C1 segment of cervical spinal cord (tissue), 14 donors: Measurements from ENCODE around the gene RASGRF1.
"Not testable (repeated sequence)": the region's sequence is repeated elsewhere in the genome, so short reads cannot be mapped to it uniquely, and the experiment has no call there.

Experiments
- DNase-seq, 14 donors: peaks; one replicate each; lab custom pipeline; 2025; lab: John Stamatoyannopoulos, UW

The RASGRF1 gene

DNA sequence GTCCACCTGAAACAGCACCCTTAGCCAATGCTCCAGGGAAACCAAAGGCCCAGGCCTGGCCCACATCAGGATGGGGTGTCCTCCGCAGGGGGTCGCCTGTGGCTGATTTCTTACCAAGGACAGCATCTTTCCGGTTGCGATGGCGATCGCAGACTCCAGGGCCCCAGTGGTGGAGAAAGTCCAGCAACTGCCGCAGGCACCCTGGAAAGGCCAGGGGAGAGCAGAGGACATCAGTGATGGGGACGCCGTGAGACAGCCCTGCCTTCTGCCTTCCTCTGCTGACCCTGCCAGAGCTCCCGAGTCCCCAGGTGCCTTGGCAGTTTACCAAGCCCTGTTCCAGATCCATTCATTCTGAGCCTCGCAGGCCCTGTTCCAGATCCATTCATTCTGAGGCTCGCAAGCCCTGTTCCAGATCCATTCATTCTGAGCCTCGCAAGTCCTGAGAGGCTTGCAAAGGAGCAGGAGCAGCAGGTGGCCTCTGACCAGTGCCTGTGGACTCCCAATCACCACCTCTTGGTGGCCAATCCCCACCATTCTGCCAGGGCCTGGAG, 158.2 kb downstream of the RASGRF1 start:
- no peak for DNase-seq

DNA sequence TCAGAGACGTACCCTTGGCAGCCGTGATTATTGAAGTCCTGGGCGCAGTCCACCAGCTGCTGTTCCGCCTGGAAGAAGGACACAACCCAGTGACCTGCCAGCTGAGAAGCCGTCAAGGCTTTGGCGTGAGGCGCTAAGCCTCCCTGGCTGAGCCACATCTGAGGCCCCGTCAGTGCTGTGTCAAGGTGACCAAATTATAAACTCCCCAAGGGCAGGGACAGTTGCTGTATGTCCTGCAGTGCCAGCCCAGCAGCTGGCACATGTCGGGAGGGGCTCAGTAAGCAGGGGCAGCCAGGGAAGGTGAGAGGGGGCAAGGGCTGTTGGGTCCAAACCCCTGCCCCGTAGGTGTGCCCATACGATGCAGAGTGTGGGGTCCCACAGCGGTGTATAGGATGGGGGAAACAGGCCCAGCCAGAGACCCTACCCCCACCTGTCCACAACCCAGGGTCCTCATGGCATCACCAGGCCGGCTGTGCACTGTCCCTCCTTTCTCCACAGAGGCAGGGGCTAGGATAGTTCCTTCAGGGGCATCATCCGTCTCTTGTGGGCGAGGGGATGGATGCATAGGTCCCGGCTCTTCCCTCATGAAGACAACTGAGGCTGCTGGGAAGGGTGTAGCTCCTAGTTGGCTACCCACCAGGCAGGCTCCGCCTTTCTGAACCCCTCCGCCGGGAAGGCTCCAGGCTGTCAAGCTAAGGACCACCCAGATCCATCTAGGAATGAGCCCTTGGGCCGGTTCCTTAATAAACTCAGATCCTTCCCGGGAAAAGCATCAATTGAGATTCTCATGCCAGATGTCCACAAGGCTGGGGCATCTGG, 158.9 kb downstream of the RASGRF1 start:
- DNase-seq = no peak

DNA sequence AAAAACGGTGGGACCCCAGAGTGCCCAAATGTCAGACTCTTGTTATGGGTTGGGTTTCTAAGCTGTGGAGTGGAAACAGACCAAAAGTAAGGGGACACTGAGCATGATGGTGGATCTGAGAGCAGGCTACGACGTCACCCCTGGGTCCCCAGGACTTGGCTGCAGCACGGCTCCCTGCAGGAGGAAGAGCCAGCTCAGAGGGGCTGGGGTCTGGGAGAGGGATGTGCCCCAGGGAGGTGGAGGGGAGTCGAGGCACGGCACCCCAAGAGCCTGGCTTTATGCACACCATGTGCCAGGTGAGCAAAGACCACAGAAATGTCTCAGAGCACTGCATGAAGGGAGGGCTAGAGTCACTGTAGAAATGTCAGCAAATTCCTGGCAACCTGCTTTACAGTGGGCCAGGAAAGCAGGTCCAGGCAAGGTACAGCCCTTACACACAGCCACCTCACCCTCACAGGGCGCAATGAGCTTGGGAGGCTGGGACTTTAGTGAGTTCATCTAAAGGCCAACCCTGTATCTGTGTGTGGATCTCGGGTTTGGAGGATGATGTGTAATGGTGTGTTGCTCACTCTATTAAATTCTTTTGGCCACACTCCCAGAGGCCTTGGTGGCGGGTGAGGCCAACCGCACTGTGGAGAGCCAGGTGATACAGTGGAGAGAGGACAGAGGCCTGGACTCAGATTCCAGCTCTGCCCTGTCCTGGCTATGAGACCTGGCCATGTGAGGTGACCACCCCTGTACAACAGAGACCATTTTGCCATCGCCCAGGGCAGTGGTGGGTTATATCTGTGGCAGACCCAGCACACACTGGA, 159.8 kb downstream of the RASGRF1 start:
- peak in 1 of 14 donors; percentile 29 for DNase-seq

DNA sequence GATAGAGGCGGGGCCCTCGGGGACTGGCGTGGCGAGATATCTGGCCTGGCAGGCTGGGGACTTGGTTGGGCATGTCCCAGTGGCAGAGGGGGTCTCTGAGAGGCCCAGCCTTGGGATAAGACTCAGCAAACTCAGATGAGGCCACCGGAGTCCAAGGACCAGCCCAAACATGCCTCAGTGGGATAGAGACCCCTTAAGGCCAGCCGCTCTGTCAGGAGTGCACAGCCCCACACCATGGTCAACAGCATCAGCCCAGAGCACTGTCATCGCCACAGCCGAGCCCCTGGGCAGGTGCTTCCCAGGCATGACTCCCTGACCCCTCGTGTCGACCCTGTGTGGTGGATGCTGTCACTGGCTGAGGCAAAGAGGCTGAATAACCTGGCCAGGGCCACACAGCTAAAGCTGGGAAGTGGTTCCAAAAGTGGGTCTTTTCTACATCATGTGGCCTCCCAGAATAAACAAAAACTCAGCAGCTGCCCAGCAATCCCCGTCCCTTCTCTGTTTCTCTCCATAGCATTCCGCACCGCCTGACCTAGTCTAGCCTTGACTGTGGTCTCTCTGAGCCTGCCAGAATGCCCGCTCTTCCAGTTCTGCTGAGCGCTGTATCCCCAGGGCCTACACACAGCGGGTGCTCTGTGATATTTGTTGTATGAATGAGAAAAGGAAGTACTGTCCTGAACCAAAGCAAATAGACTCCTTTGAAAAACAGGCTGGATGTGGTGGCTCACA, 160.9 kb downstream of the RASGRF1 start:
- no peak for DNase-seq

DNA sequence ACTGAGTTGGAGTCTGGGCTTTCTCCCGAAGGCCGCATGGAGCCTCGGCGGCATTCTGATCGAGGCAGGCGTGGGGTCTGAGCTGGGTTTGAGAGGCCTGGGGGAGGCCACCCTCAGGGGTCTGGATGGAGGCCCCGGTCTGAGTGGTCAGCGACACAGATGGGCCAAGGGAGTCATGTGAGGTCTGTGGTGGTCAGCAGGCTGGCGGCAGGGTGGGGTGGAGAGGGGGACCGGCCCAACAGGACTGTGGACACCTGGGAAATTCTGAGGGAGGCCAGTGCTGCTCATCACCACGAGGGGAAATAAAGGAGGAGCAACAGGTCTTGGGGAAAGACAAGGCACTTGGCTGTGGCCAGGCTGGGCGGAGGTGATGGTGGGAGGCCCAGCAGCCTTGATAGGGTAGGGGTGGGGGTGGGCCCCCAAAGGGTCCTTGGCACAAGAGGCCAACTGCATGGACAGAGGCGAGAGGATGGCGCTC, 161.9 kb downstream of the RASGRF1 start:
- DNase-seq = no peak

DNA sequence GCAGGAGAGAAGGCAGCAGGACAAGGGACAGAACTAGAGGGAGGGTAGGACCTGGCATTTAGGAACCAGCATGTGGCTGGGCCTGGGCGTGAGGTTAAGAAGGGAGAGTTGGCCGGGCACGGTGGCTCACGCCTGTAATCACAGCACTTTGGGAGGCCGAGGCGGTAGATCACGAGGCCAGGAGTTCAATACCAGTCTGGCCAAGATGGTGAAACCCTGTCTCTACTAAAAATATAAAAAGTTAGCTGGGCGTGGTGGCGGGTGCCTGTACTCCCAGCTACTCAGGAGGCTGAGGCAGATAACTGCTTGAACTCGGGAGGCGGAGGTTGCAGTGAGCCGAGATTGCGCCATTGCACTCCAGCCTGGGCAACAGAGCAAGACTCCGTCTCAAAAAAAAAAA, 162.4 kb downstream of the RASGRF1 start:
- not testable (repeated sequence) for DNase-seq

DNA sequence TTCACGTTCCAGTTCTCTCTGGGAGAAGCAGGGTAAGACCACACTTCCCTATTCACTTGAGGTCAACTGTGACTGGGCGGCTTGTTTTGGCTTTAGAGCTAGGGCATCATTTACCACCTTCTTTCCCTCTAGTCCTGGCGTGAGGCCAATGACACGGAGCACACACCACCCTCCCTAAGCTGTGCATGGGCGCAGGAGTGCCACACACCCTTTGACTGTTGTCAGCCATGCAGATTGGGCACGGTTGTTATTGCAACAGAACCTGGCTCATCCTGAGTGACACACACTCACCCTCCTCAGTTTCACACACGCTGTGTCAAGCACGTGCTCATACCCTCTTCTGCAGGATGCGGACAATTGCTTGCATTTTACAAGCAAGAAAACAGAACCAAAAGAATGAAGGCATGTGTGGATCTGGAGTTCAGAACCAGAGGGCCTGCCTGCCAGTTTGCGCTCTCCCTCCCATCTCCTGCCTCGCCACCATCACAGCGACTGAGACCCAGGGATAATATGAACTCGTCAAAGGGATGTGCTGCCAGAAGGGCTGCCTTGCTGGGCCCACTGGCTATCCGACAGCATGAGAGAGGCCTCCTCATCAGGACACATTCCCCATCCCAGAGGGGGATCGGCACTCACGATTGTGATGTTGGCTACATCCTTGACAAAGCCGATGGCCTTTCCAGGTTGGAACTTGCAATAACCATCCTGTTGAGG, 163.3 kb downstream of the RASGRF1 start:
- peak in 1 of 14 donors; percentile 28 for DNase-seq

DNA sequence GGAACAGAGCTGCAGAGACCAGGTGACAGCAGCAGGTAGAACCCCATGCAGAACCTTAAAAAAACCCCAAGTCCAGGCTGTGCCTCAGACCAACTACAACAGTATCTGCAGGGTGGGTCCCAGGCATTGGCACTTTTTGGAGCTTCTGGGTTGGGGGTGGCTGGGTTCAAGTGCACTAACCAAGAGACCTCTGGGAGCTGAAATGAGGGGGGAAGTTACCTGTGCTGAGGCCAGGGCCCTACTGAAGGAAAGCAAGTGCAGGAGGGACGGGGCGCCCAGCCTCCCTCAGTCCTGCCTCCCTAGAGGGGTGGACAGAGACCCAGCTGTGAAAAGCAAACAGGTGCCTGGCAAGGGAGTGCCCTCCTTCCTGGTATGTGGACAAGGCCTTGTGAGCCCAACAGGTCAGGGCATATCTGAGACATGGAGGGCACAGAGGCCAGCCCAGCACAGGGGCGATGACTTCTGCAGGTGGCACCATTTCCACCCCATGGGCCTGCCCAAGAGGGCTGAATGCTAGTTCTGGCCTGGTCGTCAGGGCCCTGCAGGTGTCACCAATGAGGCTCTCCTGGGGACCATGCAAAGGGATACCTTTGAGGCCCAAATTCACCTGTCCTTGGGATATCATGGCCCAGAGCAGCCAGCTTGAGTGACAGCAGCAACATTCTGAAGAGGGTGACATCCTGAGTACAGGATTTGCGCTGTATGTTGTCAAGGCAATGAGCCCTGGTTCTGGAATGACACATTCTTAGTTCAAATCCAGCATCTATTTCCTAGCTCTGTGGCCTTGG, 164.4 kb downstream of the RASGRF1 start:
- no peak for DNase-seq

DNA sequence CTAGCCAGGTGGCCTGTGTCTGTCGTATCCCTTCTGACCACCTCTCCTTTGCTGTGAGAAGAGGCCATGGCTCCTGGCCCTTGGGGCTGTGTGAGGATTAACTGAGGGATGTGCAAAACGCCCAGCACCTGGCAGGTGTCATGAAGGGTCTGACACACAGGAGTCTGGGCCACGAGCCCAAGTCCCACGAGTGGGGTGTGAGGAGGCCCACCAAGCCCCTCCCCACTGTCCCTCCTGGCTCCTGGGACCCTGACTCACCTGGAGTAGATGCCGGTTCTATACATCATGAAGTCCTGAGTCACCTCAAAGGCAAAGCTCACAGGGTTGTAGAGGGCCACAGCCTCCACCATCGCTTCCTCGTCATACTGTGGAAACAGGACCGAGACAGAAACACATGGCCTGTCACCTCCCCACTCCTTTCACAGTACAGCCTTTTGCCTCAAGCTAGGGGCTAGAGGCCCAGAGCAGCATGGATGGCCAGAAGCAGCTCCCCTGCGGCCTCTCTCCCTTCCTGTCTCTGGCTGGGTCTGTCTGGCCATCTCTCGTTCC, 165.4 kb downstream of the RASGRF1 start:
- no peak for DNase-seq

DNA sequence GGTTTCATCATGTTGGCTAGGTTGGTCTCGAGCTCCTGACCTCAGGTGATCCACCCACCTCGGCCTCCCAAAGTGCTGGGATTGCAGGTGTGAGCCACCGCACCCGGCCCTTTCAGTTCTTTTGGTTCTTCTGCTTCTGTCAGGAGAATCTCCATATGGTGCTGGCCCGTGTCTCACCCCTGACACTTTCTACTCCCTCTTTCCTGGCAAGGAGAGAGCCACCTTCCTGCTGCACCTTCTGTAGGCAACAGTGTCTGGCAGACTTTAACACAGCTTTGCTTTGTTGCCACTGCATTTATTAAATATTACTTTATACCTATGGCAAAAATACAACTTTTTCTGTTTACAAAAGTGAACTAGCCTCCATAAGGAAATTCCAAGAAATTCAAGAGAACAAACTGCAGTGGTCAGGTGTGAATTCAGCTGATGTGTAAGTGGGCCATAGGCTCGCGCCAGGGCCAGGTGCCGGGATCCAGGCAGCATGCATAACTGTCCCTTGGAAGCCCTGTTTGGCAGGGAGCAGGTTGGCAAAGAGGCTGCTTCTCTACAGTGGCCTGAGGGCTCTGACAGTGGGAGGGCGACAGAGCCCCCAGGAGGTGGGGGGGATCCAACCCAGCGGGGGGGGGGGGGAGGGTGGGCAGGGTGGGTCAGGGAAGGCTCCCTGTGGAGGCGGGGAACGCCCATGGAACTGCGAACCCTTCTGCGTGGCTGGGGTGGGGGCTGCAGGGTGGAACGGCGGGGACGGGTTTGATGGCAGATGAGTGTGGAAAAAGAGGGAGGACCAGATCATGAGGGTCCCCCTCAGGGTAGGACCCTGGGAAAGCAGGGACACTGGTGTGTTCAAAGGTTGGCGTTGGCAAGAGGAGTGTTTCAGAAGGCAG, 166.9 kb downstream of the RASGRF1 start:
- peak in 1 of 14 donors; percentile 24 for DNase-seq

DNA sequence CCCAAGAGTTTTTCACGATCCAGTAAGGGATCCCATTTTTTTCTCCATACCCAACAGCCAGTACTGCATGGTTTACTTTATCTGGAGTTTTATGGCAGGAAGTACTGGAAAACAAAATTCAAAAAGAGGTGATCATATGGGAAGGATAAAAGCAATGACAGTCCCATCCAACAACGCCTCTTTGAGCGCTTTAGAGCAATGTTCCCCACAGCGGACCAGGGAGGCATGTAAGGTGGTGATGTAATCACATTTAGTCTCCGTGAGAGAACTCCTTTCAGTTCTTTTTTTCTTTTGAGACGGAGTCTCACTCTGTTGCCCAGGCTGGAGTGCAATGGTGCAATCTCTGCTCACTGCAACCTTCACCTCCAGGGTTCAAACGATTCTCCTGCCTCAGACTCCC, 167.6 kb downstream of the RASGRF1 start:
- no peak for DNase-seq

DNA sequence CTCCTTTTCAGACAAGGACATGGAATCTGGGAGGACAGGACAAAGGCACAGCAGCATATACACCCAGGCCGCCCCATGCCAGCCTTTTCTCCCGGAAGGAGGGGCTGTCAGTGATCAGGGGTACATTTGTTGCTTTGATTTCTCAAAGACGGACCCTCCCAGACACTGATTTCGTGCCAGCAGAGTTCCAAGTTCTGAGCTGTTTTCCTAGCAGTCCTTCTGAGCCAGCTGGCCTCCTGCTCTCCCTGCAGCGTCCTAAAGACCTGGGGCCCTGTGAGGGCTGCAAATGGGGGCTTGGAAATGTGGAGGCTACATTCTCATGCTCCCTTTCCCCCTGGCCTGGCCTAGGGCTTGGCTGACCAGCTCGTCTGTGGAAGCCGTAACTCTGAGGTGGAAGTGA, 168.1 kb downstream of the RASGRF1 start:
- no peak for DNase-seq

DNA sequence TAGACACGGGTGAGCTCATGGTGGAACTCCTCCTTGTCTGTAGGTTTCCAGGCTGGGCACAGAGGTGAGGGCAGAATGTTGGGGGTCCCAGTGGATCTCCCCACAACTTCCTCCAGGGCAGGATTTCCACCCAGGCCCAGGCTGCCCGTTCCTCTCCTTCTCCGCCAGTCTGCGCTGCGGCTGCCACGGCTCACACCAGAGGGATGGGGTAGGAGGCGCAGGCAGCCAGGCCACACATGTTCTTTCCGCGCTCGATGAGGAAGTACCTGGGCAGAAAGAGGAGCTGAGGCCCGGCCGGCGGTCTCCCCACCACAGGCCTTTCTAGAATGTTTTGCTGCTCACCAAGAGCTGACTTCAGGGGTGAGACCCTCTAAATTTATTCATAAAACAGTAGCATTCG, 168.6 kb downstream of the RASGRF1 start:
- DNase-seq = peak in 3 of 14 donors; percentile 23 to 47 (median 41)

DNA sequence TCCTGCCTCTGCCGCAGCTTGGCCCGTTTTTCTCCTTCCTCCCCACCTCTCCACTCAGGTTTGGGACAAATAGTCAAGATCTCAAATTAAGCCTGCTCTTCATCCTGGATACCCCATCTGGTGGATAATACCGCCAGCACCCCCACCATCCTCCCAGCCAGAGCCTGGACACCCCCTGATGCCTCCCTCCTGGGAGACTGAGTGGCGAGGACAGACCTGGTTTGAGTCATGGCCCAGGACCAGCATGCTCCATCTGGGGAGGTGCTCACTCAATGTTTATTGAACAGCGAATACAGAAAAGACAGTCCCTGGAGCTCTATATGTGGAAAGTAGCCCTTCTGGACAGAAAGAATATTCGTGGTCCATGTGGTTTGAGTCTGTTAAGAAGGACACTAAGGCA, 169.1 kb downstream of the RASGRF1 start:
- DNase-seq = no peak

DNA sequence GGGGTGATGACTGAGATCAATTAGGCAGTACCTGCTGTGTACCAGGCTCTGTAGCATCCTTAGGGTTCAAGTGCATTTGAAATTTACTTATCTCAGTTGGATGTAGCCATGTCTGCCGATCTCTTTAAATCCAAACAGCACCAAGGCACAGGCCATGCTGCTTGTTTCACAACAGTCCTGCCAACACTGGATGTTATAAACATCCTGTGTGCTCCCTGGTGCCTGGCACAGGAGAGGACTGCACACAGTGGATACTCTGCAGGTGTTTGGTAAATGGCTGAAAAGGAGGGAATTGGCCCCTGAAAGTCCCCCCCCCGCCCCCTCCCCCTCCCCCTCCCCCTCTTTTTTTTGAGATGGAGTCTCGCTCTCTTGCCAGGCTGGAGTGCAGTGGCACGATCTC, 172.7 kb downstream of the RASGRF1 start:
- no peak for DNase-seq

DNA sequence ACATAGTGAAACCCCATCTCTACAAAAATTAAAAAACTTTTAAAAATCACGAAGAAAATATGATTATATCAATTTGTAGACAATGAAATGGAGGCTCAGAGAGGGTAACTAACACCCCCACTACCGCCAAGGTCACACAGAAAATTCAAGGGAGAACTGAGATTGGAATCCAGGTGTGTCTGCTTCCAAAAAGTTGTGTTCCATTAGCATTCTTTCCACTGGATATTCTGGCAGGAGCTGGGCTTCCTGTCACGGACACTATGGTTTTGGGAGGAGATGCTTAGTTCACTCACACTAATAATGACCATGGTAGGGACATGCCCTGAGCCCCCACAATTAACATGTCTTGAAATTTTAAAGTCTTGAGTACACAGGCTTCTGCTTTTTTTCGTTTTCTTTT, 174.5 kb downstream of the RASGRF1 start:
- DNase-seq = no peak

DNA sequence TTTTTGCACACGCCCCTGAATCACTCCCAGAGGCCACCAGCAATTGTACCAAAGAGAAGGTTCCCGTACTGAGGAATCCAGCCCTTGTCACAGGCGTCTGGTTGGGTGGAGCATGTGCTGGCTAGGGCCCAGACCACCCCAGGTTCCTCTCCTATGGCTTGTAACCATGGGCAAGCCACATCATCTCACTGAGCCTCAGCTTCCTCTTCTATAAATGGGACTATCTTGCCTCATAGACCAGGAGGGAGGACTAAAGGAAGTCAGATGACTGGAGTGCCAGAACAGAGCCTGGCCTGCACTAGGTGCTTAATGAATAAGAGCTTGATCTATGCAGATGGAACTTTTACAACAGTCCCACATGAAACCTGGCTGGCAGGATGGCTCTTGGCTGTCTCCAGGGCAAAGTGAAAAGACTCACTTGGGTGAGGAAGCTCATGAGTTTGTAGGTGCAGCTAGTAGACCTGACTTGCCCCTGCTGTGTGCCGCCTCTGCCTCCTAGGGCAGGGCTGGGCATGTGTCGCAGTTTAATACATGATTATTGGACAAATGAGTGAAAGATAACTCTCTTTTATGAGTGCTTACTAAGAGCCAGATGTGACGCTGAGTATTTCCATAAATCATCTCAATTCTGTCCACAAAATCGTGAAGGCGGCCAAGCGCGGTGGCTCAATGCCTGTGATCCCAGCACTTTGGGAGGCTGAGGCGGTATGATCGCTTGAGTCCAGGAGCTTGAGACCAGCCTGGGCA, 175.1 kb downstream of the RASGRF1 start:
- DNase-seq = peak in 6 of 14 donors; percentile 16 to 63 (median 47)
